Heart left ventricle (tissue), 16 donors: ENCODE results near the gene MLH3. TPM values are rescaled to one million over a fixed set of nuclear protein-coding genes. Genes with fewer than 3 reads are reported as not detected.

Experiments
- ATAC-seq, 4 donors: fragments of 200-7000 bp; cut with Tn5 transposase; one replicate each; pipeline ENCODE4 v1.9.1; 2020 to 2022; ENCODE audit warnings: moderate library complexity in 4 of 4, mild to moderate bottlenecking in 3 of 4, moderate number of reproducible peaks in 1 of 4
- DNase-seq, 5 donors: peaks; one replicate each; pipeline ENCODE4 v3.0.0-alpha.2; 2020
- H3K27ac ChIP-seq, 12 donors: fragments of 200-600 bp; sonication (generic) in 4 of 12; one replicate each; pipeline versions ENCODE4 v1.5.0 to v1.8.0; 2016 to 2022; ENCODE audit warnings: mild to moderate bottlenecking in 2 of 12
- H3K27me3 ChIP-seq, 9 donors: fragments of 200-600 bp; sonication (generic) in 2 of 9; one replicate each; pipeline versions ENCODE4 v1.5.1 to v1.8.0; 2016 to 2022; ENCODE audit warnings: mild to moderate bottlenecking in 3 of 9
- H3K36me3 ChIP-seq, 9 donors: fragments of 200-600 bp; sonication (generic) in 2 of 9; one replicate each; pipeline versions ENCODE4 v1.5.0 to v1.8.0; 2018 to 2022; ENCODE audit warnings: mild to moderate bottlenecking in 2 of 9
- H3K4me1 ChIP-seq, 12 donors: fragments of 200-600 bp; sonication (generic) in 4 of 12; one replicate each; pipeline versions ENCODE4 v1.5.0 to v1.8.0; 2016 to 2022; ENCODE audit warnings: mild to moderate bottlenecking in 3 of 12
- H3K4me3 ChIP-seq, 12 donors: fragments of 200-600 bp; sonication (generic) in 4 of 12; one replicate each; pipeline versions ENCODE4 v1.5.0 to v1.8.0; 2017 to 2022; ENCODE audit warnings: mild to moderate bottlenecking in 9 of 12, moderate library complexity in 4 of 12
- H3K9me3 ChIP-seq, 12 donors: fragments of 200-600 bp; sonication (generic) in 4 of 12; one replicate each; pipeline versions ENCODE4 v1.5.0 to v1.8.0; 2016 to 2022; ENCODE audit warnings: mild to moderate bottlenecking in 1 of 12
- CTCF ChIP-seq, 12 donors: fragments of 200-600 bp; sonication (generic) in 4 of 12; IDR thresholded peaks; one replicate each; pipeline versions ENCODE4 v1.5.0 to v1.8.0; 2018 to 2022; ENCODE audit warnings: antibody characterized with exemption in 12 of 12, mild to moderate bottlenecking in 5 of 12
- POLR2A ChIP-seq, 2 donors: fragments of 450-650 bp; IDR thresholded peaks; one replicate each; pipeline ENCODE4 v1.6.1; 2017; ENCODE audit warnings: antibody characterized with exemption in 2 of 2, mild to moderate bottlenecking in 2 of 2, moderate library complexity in 2 of 2
- WGBS, 4 donors: extraction: QIAGEN DNeasy Blood & Tissue Kit in 2 of 4; methylation state at CpG; one replicate each; pipeline versions ENCODE4 v1.1.5 to v1.1.7; 2013 to 2018; 5-methylcytosine and 5-hydroxymethylcytosine counted together
- intact Hi-C, 10 donors: fragments of 100-400 bp; cut with DNase I; formaldehyde crosslinking; loops; one replicate each; pipeline versions ENCODE4 v1.11.1 to v1.14.2; 2022
- polyA plus RNA-seq, 2 donors: library from polyadenylated mRNA; stranded (reverse); fragments of 200-250 nt; gene quantifications; one replicate each; pipeline ENCODE4 v1.2.3, GENCODE V29; 2013
- total RNA-seq, 9 donors: library from RNA; depleted of rRNA in 2 of 9; stranded (reverse); fragments of >200 nt in 2 of 9; fragmentation: NEBNext Ultra II Directional in 3 of 9; extraction: Animal tissue kit (Norgen Biotek cat#: 25700) in 3 of 9; gene quantifications; one replicate each; pipeline versions ENCODE4 v1.1.0 to v1.2.4, GENCODE V29; 2016 to 2023
- donor health status: ischemic (EF 13 %, LVEDD 7.1; RV severe dilation, severe dysfunction).
- donor health status: healthy with polysubstance abuse.
- donor health status: DM: no; HTN: yes; CAD: no.
- donor health status: DM: no; HTN: no; CAD: no.
- donor health status: ischemic (EF 25% LVEDD 6.9; RV normal size, moderate dysfunction).
- donor health status: ischemic (EF 25% LVEDD 5.7; RV mildly dilated, moderate dysfunction).
- donor health status: healthy.
- donor health status: DM: yes; HTN: yes; CAD: no.
- donor health status: ischemic (EF 35%, LVEDD 5.7; RV mildly dilated, moderate dysfunction).
- donor health status: nonischemic (EF 11% LVEDD 7.7; RV severe dilation, severe dysfunction).
- donor health status: DM: yes; HTN: yes; CAD: no.
- donor health status: PGD.
- donor health status: ischemic (EF 29% LVEDD 5.4; RV normal size, mild dysfunction).
- donor health status: nonischemic (EF 23%, LVEDD 6.1; RV moderate dilation, normal function).

The MLH3 gene
- total and polyA plus RNA-seq, 11 donors = 10.3 to 23.9 (median 15.2) TPM

GRCh38 chr14:74976264-74977113, 74.8 kb downstream of the MLH3 start:
- no peaks in the 10 kb centered on the region for H3K27me3 ChIP-seq
- intact Hi-C loops = loop anchor here in 1 of 10 donors (1.0 kb wide), 1 partner anchor 35 kb away; no protein-coding TSS in a partner anchor
- H3K4me3 ChIP-seq = no peak overlapping the region
- ATAC-seq = no peak
- DNase-seq = no peak
- peaks cover 7 to 72% (median 43%) of the 10 kb centered on the region in 12 donors for H3K4me1 ChIP-seq
- no peak for TF ChIP-seq POLR2A (IDR thresholded peaks at IDR 0.05)
- TF ChIP-seq CTCF (IDR thresholded peaks at IDR 0.05) = no peak
- H3K9me3 ChIP-seq = no peaks in the 10 kb centered on the region
- H3K36me3 ChIP-seq = no peaks in the 10 kb centered on the region
- 80 to 90% (median 86%) methylated on average over 8 to 11 of the region's 11 CpGs for WGBS, 4 donors
- H3K27ac ChIP-seq = no peak overlapping the region

- Histone ChIP-seq H3K9me3 (no peaks in the 10 kb centered on the region), H3K36me3 (no peaks in the 10 kb centered on the region), H3K27me3 (no peaks in the 10 kb centered on the region), H3K4me3 (no peak overlapping the region), H3K27ac (peak overlapping the region in 9 of 12 donors; percentile 14 to 77 (median 68)), H3K4me1 (peaks cover 7 to 60% (median 34%) of the 10 kb centered on the region in 12 donors)
- no peak for TF ChIP-seq POLR2A (IDR thresholded peaks at IDR 0.05)
- no peak for TF ChIP-seq CTCF (IDR thresholded peaks at IDR 0.05)
- DNase-seq (peak; percentile 89 to 95 (median 90)), ATAC-seq (peak; percentile 66 to 81 (median 72))
- intact Hi-C loops = no loop called here
- WGBS, 4 donors = 44 to 61% (median 52%) methylated on average over 8 to 12 of the region's 12 CpGs
Observed at GRCh38 chr14:74975059-74975810, 76.0 kb downstream of the MLH3 start.

GRCh38 chr14:74974364-74975058, 76.8 kb downstream of the MLH3 start:
- 67 to 72% (median 72%) methylated on average over 15 of the region's 15 CpGs for WGBS, 4 donors
- intact Hi-C loops = no loop called here
- Histone ChIP-seq H3K27me3 (no peaks in the 10 kb centered on the region), H3K4me1 (peaks cover 7 to 53% (median 32%) of the 10 kb centered on the region in 12 donors), H3K36me3 (no peaks in the 10 kb centered on the region), H3K4me3 (no peak overlapping the region), H3K9me3 (no peaks in the 10 kb centered on the region), H3K27ac (peak overlapping the region in 11 of 12 donors; percentile 3 to 77 (median 63))
- peak in 3 of 4 donors; percentile 44 to 74 (median 56) for ATAC-seq
- DNase-seq = peak in 3 of 5 donors; percentile 69 to 78 (median 77)
- TF ChIP-seq POLR2A (IDR thresholded peaks at IDR 0.05) = no peak
- no peak for TF ChIP-seq CTCF (IDR thresholded peaks at IDR 0.05)
